Measurements from ENCODE around the gene KRT82.

DNA sequence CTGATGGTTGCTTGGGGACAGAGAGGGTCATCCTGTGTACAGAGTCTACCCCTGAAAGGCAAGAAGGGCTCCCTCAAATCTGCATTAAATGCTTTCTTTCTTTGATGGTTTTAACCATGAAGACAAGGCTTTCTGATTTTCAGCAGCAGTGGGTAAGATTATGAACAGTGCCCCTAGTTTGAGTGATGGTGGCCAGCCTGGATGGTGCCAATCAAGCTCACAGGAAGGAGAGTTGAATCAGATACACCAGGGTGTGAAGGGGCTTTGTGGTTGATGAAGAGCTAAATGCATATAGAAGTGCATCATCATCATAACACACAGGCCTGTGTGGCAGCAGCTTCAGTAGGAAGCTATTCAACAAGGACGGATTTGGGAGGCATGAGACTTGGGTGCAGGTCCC is 44.6 kb downstream of the KRT82 start:
- TF ChIP-seq, protein P1, sequence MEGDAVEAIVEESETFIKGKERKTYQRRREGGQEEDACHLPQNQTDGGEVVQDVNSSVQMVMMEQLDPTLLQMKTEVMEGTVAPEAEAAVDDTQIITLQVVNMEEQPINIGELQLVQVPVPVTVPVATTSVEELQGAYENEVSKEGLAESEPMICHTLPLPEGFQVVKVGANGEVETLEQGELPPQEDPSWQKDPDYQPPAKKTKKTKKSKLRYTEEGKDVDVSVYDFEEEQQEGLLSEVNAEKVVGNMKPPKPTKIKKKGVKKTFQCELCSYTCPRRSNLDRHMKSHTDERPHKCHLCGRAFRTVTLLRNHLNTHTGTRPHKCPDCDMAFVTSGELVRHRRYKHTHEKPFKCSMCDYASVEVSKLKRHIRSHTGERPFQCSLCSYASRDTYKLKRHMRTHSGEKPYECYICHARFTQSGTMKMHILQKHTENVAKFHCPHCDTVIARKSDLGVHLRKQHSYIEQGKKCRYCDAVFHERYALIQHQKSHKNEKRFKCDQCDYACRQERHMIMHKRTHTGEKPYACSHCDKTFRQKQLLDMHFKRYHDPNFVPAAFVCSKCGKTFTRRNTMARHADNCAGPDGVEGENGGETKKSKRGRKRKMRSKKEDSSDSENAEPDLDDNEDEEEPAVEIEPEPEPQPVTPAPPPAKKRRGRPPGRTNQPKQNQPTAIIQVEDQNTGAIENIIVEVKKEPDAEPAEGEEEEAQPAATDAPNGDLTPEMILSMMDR (IDR thresholded peaks at IDR 0.05; ENCODE audit: low read depth, low read length), result no peak
- TF ChIP-seq EZH2phosphoT487 (IDR thresholded peaks at IDR 0.05; ENCODE audit: low read depth), result no peak

Measured in OCI-LY3 (cell line).